Natural killer cell treated with Interleukin-12 subunit alpha and Interleukin-12 subunit beta and Interleukin-15 and Interleukin-18, amount 100 ng/mL, for 72 hours (primary cell): Measurements from ENCODE around the gene SEMA4B. TPM values are rescaled to one million over a fixed set of nuclear protein-coding genes. Genes with fewer than 3 reads are reported as not detected.
"Not testable (repeated sequence)": the region's sequence is repeated elsewhere in the genome, so short reads cannot be mapped to it uniquely, and the experiment has no call there.

Experiments used
- ATAC-seq, 2 donors: fragments of 150-1000 bp; cut with Tn5 transposase in 1 of 2; sonication (Bioruptor Pico), chemical (Tn5 transposase) in 1 of 2; 2 replicates each; pipeline ENCODE4 v1.10.0; 2021
- DNase-seq: peaks from one replicate; pipeline ENCODE4 v3.0.0; 2022; ENCODE audit warnings: low spot score
- H3K27ac Mint-ChIP-seq, 2 donors: 1 replicate in 1 of 2; 2 replicates in 1 of 2; pipeline ENCODE4 v1.8.0; 2022; ENCODE audit warnings: mixed read lengths in 2 of 2, mild to moderate bottlenecking in 1 of 2, moderate library complexity in 1 of 2
- H3K27me3 Mint-ChIP-seq, 2 donors: 1 replicate in 1 of 2; 2 replicates in 1 of 2; pipeline ENCODE4 v1.8.0; 2022; ENCODE audit warnings: mixed read lengths in 2 of 2
- H3K36me3 Mint-ChIP-seq: one replicate; pipeline ENCODE4 v1.8.0; 2022; ENCODE audit warnings: mixed read lengths
- H3K4me1 Mint-ChIP-seq, 2 donors: 1 replicate in 1 of 2; 2 replicates in 1 of 2; pipeline ENCODE4 v1.8.0; 2022; ENCODE audit warnings: low read depth in 2 of 2, mixed read lengths in 2 of 2, mild to moderate bottlenecking in 1 of 2
- H3K4me3 Mint-ChIP-seq: one replicate; pipeline ENCODE4 v1.8.0; 2022; ENCODE audit warnings: mixed read lengths
- H3K9me3 Mint-ChIP-seq: 2 replicates; pipeline ENCODE4 v1.8.0; 2022; ENCODE audit warnings: mixed read lengths
- total RNA-seq, 2 donors: library from RNA; stranded (reverse); gene quantifications; one replicate each; pipeline ENCODE4 v1.2.3, GENCODE V29; 2022

SEMA4B gene
- total RNA-seq, 2 donors from 2014 or later = 9.2 to 9.7 TPM

DNA sequence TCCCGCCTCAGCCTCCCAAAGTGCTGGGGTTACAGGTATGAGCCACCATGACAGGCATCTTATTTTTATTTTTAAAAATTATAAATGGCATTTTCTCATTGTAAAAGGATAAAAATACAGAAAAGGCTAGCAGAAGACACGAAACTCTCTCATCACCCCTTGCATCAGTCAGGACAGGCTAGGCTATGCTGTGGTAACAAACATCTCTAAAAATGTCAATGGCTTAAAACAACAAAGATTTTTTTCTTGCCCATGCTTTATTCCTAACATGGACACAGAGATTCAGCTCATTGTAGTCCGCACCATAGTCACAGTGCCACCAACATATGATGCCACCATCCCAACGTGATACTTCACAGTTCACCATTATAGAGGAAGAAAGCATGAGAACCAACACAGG is 34.0 kb upstream of the SEMA4B start:
- peaks cover 0 to 6% of the 10 kb centered on the region in 2 donors for H3K4me1 Mint-ChIP-seq
- no peaks in the 10 kb centered on the region for H3K9me3 Mint-ChIP-seq
- no peak overlapping the region for H3K27ac Mint-ChIP-seq
- DNase-seq (no peak), ATAC-seq (no peak)
- no peaks in the 10 kb centered on the region for H3K36me3 Mint-ChIP-seq
- H3K27me3 Mint-ChIP-seq = peaks cover 0 to 3% of the 10 kb centered on the region in 2 donors
- H3K4me3 Mint-ChIP-seq = no peak overlapping the region

DNA sequence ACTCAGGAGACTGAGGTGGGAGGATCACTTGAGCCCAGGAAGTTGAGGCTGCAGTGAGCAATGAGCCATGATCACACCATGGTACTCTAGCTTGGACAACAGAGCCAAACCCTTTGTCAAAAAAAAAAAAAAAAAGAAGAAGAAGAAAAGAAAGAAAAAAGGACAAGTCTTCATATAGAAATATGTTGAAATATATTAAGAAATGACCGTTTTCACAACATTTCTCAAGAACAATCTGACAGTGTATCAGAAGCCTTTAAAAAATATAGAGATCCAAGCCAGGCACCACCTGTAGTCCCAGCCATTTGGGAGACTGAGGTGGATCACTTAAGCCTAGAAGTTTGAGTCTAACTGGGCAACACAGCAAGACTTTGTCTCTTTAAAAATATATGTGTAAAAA is 29.5 kb upstream of the SEMA4B start:
- Mint-ChIP-seq H3K9me3 (no peaks in the 10 kb centered on the region), H3K27me3 (no peaks in the 10 kb centered on the region), H3K4me3 (no peak overlapping the region), H3K27ac (no peak overlapping the region), H3K36me3 (no peaks in the 10 kb centered on the region), H3K4me1 (no peaks in the 10 kb centered on the region)
- DNase-seq (no peak), ATAC-seq (no peak)

DNA sequence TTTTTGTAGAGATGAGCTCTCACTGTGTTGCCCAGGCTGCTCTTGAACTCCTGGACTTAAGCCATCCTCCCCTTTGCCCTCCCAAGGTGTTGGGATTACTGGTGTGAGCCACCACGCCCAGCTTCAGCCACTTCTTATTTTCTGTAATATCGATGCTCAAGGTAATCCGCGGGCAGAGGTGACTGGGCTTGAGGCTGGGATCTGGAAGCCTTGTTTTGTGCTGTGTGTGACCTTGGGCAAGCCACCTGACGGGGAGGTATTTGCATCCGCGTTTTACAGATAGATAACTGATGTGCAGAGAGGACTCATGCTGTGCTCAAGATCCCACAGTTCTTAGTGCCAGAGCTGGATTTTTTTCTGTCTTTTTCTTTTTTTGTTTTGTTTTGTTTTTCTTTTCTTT is 27.8 kb upstream of the SEMA4B start:
- no peaks in the 10 kb centered on the region for H3K9me3 Mint-ChIP-seq
- H3K27me3 Mint-ChIP-seq = no peaks in the 10 kb centered on the region
- no peak for DNase-seq
- ATAC-seq = no peak
- no peak overlapping the region for H3K4me3 Mint-ChIP-seq
- H3K36me3 Mint-ChIP-seq = no peaks in the 10 kb centered on the region
- peaks cover 0 to under 1% of the 10 kb centered on the region in 2 donors for H3K4me1 Mint-ChIP-seq
- no peak overlapping the region for H3K27ac Mint-ChIP-seq

DNA sequence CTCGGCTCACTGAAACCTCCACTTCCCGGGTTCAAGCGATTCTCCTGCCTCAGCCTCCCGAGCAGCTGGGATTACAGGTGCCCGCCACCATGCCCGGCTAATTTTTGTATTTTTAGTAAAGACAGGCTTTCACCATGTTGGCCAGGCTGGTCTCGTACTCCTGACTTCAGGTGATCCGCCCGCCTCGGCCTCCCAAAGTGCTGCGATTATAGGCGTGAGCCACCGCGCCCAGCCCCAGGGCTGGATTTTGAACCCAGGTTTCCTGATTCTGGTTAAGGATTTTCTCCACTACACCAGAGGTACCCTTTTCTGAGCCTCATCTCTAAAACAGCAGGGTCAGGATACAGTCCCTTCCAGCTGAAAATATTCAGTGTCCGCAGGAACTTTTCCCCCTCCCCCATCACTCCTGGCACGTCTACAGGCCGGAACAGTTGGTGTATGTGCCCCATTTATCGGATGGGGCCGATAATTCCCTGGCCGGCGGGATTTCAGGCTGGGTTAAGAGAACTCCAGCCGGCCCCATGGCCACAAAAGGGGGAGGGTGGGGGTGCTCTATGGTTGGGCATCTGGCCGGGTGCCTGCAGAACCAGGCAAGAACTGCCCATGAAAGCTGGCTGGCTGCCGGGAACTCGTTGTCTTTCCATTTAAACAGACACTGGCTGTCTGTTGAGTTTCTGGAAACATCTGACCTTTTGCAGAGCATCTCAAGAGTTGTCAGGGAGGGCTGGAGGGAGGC is 26.8 kb upstream of the SEMA4B start:
- peaks cover 0 to 2% of the 10 kb centered on the region in 2 donors for H3K27me3 Mint-ChIP-seq
- no peak overlapping the region for H3K4me3 Mint-ChIP-seq
- DNase-seq (no peak), ATAC-seq (no peak)
- peaks cover 5 to 9% of the 10 kb centered on the region in 2 donors for H3K4me1 Mint-ChIP-seq
- H3K36me3 Mint-ChIP-seq = no peaks in the 10 kb centered on the region
- no peaks in the 10 kb centered on the region for H3K9me3 Mint-ChIP-seq
- H3K27ac Mint-ChIP-seq = no peak overlapping the region

DNA sequence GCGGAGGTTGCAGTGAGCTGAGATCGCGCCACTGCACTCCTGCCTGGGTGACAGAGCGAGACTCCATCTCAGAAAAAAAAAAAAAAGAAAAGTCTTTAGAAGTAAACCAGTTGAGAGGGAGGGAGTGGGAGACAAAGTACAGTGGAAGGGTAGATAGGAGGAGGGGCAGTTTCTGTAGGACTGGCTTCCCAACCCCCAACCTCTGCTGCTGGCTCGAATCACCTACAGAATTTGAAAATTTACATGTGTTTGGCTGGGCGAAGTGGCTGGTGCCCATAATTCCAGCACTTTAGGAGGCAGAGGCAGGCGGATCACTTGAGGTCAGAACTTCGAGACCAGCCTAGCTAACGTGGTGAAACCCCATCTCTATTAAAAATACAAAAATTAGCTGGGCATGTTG is 24.1 kb upstream of the SEMA4B start:
- H3K4me3 Mint-ChIP-seq = no peak overlapping the region
- no peak for ATAC-seq
- H3K27me3 Mint-ChIP-seq = peaks cover 0 to 5% of the 10 kb centered on the region in 2 donors

DNA sequence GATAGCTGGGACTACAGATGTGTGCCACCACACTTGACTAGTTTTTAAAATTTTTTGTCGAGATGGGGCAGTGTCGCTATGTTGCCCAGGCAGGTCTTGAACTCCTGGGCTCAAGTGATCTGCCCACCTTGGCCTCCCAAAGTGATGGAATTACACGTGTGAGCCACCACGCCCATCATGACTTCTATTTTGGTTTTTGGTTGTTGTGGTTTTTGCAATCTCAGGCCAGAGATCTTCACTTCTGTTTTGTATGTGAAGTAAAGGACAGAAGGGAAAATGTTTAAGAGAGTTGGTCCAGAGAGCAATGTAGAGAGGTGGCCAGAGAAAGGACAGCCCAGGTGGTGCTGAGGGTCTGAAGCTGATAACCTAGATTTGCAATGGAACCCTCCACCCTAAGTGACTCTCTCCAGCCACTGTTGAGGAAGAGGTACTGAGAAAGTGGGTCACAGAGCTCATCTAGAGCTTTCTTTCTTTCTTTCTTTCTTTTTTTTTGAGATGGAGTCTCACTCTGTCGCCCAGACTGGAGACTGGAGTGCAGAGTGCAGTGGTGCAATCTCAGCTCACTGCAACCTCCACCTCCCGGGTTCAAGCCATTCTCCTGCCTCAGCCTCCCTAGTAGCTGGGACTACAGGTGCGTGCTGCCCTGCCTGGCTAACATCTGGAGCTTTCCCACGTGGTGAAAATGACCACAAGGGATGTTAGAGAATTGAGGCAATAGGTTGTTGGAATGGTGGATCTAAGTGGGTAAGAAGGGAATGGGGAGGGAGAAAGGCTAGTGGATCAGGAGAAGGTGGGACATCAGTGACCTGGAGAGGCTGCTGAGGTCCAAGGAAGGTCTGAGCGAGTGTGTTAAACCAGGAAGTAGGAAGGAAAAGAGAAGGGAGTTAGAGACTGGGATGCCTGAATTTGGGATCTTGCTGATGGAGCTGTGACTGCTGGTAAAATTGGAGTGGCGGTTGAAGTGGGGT is 22.4 kb upstream of the SEMA4B start:
- DNase-seq = no peak
- Mint-ChIP-seq H3K36me3 (no peaks in the 10 kb centered on the region), H3K4me1 (peaks cover 7 to 12% of the 10 kb centered on the region in 2 donors), H3K9me3 (no peaks in the 10 kb centered on the region), H3K27me3 (peaks cover 0 to 5% of the 10 kb centered on the region in 2 donors), H3K27ac (peak overlapping the region in 1 of 2 donors; percentile 9), H3K4me3 (no peak overlapping the region)
- no peak for ATAC-seq

More for the DNA sequence above, 24.1 kb upstream of the SEMA4B start:
- H3K4me1 Mint-ChIP-seq = peaks cover 7 to 12% of the 10 kb centered on the region in 2 donors
- H3K36me3 Mint-ChIP-seq = no peaks in the 10 kb centered on the region
- H3K9me3 Mint-ChIP-seq = no peaks in the 10 kb centered on the region
- H3K27ac Mint-ChIP-seq = no peak overlapping the region
- DNase-seq = no peak

DNA sequence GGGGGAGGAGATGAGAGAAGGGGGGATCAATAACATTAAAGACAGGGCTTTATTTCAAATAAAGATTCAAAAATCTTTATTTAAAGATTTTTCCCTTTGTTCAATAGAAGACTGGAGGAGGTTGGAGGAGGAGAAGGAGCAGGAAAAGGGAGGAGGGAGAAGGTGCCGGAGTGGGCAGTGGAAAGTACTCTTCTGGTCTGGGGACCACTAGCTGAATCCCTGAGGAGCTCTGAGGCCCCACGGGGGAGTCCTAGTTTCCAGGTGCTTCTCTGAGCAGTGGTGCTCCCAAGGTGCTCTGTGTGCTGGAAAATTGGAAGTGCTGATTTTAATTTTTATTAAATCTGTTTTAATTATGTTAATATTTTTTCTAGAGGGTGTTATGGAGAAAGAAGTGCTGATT is 19.4 kb upstream of the SEMA4B start:
- ATAC-seq (no peak), DNase-seq (no peak)
- no peaks in the 10 kb centered on the region for H3K36me3 Mint-ChIP-seq
- no peak overlapping the region for H3K27ac Mint-ChIP-seq
- H3K9me3 Mint-ChIP-seq = no peaks in the 10 kb centered on the region
- H3K27me3 Mint-ChIP-seq = peaks cover 2 to 5% of the 10 kb centered on the region in 2 donors
- H3K4me1 Mint-ChIP-seq = peaks cover 13 to 17% of the 10 kb centered on the region in 2 donors
- H3K4me3 Mint-ChIP-seq = no peak overlapping the region

DNA sequence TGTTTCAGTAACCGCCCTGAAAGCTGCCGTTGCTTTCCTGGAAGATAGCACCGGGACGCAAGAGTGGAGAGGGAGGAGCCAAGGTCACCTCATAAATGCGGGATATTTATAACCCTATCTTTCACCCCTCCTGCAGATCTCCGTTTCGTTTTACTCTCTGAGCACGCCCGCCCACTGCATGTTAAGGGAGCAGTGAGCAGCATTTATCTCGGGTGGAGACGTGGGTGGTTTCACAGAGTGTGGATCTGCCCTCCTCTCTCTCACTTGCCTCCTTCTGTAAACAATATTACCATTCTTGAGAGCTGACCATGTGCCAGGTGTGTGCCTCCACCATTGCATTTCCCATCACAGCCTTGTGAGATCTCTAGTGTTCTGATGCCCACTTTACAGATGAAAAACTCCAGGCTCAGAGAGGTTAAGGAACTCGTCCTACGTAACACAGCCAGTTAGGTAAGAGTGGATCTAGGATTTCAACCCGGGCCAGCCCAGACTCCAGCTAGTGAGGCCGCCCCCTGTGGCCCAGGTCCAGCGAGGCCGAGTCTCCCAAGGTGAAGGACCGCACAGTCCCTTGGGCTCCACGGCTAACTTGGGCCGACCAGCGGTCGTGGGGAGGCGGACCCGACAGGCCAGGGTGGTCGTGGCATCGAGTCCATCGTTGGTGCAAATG is 16.9 kb upstream of the SEMA4B start:
- Mint-ChIP-seq H3K4me1 (peaks cover 8 to 14% of the 10 kb centered on the region in 2 donors), H3K27me3 (peaks cover 2 to 3% of the 10 kb centered on the region in 2 donors), H3K9me3 (no peaks in the 10 kb centered on the region), H3K36me3 (no peaks in the 10 kb centered on the region), H3K27ac (peak overlapping the region in 1 of 2 donors; percentile 7), H3K4me3 (peak overlapping the region; percentile 45)
- DNase-seq = no peak
- peak in 1 of 2 donors; percentile 44 for ATAC-seq

DNA sequence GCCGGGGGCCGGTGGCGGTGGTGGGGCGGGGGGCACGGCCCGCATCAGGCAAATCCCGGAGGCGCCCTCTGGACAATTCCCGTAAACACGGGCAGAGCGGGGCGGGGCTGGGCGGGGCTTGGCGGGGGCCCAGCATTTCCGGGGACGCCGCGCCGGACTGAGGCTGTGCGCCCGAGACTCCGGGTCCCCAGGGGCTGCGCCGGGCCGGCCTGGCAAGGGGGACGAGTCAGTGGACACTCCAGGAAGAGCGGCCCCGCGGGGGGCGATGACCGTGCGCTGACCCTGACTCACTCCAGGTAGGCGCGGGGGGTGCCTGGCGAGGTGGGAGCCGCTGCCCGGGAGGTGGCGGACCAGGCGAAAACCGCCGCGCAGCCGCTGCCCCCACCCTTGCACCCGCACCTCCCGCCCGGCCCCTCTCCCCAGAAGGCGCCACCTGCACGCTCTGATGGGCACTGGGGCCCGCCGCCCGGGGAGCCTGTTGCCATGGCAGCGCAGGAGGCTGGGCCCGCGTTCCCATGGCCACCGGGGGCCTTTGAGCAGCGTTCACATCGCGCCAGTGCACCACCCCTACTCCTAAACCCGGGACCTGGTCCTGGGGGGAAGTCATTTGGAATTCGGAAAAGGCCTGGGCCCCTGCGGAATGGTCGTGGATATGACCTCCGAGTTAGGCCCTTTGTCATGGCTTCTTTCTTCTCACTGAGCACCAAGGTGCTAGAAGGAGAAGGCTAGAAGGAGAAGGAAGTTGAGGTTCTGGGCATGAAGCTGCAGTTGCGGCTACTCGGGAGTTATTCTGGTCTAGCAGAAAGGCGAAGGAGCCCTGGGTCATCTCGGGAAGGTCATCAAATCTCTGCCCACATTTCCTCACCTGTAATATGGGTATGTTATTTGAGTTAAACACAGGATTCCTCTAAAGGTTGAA is 16.1 kb upstream of the SEMA4B start:
- peak; percentile 64 for DNase-seq
- H3K27ac Mint-ChIP-seq = no peak overlapping the region
- H3K4me1 Mint-ChIP-seq = peaks cover 5 to 11% of the 10 kb centered on the region in 2 donors
- no peaks in the 10 kb centered on the region for H3K9me3 Mint-ChIP-seq
- peak; percentile 88 to 90 for ATAC-seq
- peak overlapping the region; percentile 81 for H3K4me3 Mint-ChIP-seq
- peaks cover 0 to 2% of the 10 kb centered on the region in 2 donors for H3K27me3 Mint-ChIP-seq
- no peaks in the 10 kb centered on the region for H3K36me3 Mint-ChIP-seq

DNA sequence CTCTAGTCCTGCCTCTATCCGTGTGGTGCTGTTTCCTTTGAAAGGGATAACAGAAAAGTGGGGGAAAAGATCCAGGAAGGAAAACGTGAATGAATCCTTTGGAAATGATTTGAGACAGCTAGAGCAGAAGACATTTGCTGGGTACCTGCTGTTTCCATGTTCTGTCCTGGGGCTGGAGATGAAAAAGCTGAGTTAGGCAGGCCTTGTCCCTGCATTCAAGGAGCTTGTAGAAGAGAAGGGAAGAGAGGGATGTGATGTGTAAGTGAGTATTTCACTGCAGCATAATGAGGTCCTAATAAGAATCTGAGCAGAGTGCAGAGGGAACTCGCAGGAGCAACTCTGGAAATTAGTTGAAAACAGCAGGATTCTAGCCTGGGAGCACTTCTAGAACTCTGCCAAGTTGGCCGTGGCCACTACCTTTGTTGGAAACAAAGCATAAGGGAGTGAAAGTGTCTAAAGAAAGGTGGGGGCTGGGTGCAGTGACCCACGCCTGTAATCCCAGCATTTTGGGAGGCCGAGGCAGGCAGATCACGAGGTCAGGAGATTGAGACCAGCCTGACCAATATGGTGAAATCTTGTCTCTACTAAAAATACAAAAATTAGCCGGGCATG is 13.8 kb upstream of the SEMA4B start:
- ATAC-seq (no peak), DNase-seq (no peak)
- no peak overlapping the region for H3K27ac Mint-ChIP-seq
- no peaks in the 10 kb centered on the region for H3K36me3 Mint-ChIP-seq
- peaks cover 11% of the 10 kb centered on the region in 2 donors for H3K4me1 Mint-ChIP-seq
- no peak overlapping the region for H3K4me3 Mint-ChIP-seq
- no peaks in the 10 kb centered on the region for H3K9me3 Mint-ChIP-seq
- H3K27me3 Mint-ChIP-seq = peaks cover 0 to 2% of the 10 kb centered on the region in 2 donors

DNA sequence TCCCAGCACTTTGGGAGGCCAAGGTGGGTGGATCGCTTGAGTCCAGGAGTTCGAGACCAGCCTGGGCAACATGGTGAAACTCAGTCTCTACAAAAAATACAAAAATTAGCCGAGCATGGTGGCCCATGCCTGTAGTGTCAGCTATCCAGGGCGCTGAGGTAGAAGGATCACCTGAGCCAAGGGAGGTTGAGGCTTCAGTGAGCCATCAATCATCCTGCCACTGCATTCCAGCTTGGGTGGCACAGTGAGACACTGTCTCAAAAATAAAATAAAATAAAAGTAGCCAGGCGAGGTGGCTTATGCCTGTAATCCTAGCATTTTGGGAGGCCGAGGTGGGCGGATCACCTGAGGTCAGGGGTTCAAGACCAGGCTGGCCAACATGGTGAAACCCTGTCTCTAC is 13.1 kb upstream of the SEMA4B start:
- H3K4me1 Mint-ChIP-seq = peaks cover 16 to 17% of the 10 kb centered on the region in 2 donors
- not testable (repeated sequence) for ATAC-seq, H3K27ac Mint-ChIP-seq, H3K36me3 Mint-ChIP-seq, H3K4me3 Mint-ChIP-seq, H3K27me3 Mint-ChIP-seq, H3K9me3 Mint-ChIP-seq, DNase-seq

DNA sequence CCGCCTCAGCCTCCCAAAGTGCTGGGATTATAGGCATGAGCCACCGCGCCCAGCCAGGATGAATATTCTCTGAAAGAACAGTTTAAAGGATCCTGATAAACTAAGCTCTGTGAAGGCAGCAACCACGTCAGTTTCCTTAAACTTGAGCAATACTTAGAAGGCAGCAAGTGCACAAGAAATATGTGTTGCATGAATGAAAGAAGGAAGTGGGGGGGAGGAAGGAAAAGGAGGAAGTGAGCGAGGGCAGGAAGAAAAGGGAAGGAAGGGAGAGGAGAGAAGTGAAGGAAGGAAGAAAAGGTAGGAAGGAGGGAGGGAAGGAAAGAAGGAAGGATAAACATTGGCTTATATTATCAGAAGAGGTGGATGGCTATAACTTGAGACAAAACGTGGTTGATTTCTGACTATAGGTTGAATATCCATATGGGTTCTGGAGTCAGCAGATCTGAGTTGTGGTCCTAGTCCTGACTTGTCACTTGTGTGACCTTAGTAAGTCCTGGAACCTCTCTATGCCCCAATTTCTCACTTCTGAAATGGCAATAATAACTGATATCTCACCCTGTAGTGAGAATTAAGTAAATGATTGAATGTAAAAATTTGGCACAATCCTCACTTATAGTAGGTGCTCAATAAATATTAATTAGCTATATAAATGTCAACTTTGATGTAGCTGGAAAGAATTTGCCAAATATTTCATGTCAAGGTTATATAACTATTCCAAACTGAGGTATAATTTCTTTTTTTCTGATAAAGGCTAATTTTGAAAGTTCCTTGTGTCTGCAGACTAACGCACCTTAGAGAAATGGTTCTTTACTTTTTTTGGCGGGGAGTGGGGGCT is 12.0 kb upstream of the SEMA4B start:
- peaks cover 22 to 23% of the 10 kb centered on the region in 2 donors for H3K4me1 Mint-ChIP-seq
- DNase-seq = no peak

More for the DNA sequence above, 12.0 kb upstream of the SEMA4B start:
- no peaks in the 10 kb centered on the region for H3K9me3 Mint-ChIP-seq
- H3K4me3 Mint-ChIP-seq = no peak overlapping the region
- peaks cover 0 to 2% of the 10 kb centered on the region in 2 donors for H3K27me3 Mint-ChIP-seq
- ATAC-seq = no peak
- no peak overlapping the region for H3K27ac Mint-ChIP-seq
- no peaks in the 10 kb centered on the region for H3K36me3 Mint-ChIP-seq
